Neural progenitor cell (in vitro differentiated cells): ENCODE results near the gene RTP5. TPM values are rescaled to one million over a fixed set of nuclear protein-coding genes. Genes with fewer than 3 reads are reported as not detected.
A peak's percentile ranks its signal among the peaks of the same experiment; 100 is the strongest.

Experiments used
- DNase-seq: peaks from one replicate; pipeline ENCODE4 v3.0.0-alpha.2; 2016; ENCODE audit warnings: low spot score
- H2AFZ ChIP-seq: fragments of 200-600 bp; sonication (generic); replicated peaks from 2 replicates; pipeline ENCODE4 v1.6.1; 2016; ENCODE audit warnings: antibody characterized with exemption
- H3F3A ChIP-seq: fragments of 200-600 bp; sonication (generic); 2 replicates; pipeline ENCODE4 v1.6.1; 2016; ENCODE audit warnings: antibody characterized with exemption, low read depth
- H3K27ac ChIP-seq: fragments of 200-600 bp; sonication (generic); 2 replicates; pipeline ENCODE4 v1.5.1; 2016; ENCODE audit warnings: mild to moderate bottlenecking
- H3K27me3 ChIP-seq: fragments of 200-600 bp; sonication (generic); 2 replicates; pipeline ENCODE4 v1.6.1; 2016; ENCODE audit warnings: mild to moderate bottlenecking, moderate library complexity
- H3K36me3 ChIP-seq: fragments of 200-600 bp; sonication (generic); 2 replicates; pipeline ENCODE4 v1.5.1; 2016
- H3K4me1 ChIP-seq: fragments of 200-600 bp; sonication (generic); 2 replicates; pipeline ENCODE4 v1.6.1; 2016; ENCODE audit warnings: mixed run types
- H3K4me2 ChIP-seq: fragments of 200-600 bp; sonication (generic); 2 replicates; pipeline ENCODE4 v1.6.1; 2016
- H3K4me3 ChIP-seq: fragments of 200-600 bp; sonication (generic); 2 replicates; pipeline ENCODE4 v1.5.1; 2016
- H3K79me2 ChIP-seq: fragments of 200-600 bp; sonication (generic); 2 replicates; pipeline ENCODE4 v1.6.1; 2016; ENCODE audit warnings: low read depth
- H3K9ac ChIP-seq: fragments of 200-600 bp; sonication (generic); 2 replicates; pipeline ENCODE4 v1.6.1; 2016
- H3K9me3 ChIP-seq: fragments of 200-600 bp; sonication (generic); 2 replicates; pipeline ENCODE4 v1.5.1; 2016; ENCODE audit warnings: low read depth
- H4K20me1 ChIP-seq: fragments of 200-600 bp; sonication (generic); 2 replicates; pipeline ENCODE4 v1.6.1; 2016; ENCODE audit warnings: low read depth
- H3K27ac Mint-ChIP-seq: 3 replicates; pipeline ENCODE4 v1.8.0; 2021; ENCODE audit warnings: mixed read lengths
- H3K27me3 Mint-ChIP-seq: 2 replicates; pipeline ENCODE4 v1.8.0; 2022; ENCODE audit warnings: low read depth, mild to moderate bottlenecking, inconsistent platforms, moderate library complexity, mixed read lengths; ENCODE audit not compliant: insufficient read depth
- H3K36me3 Mint-ChIP-seq: 3 replicates; pipeline ENCODE4 v1.8.0; 2021; ENCODE audit warnings: mixed read lengths
- H3K4me1 Mint-ChIP-seq: 3 replicates; pipeline ENCODE4 v1.8.0; 2021; ENCODE audit warnings: mixed read lengths
- H3K4me3 Mint-ChIP-seq: 3 replicates; pipeline ENCODE4 v1.8.0; 2021; ENCODE audit warnings: mild to moderate bottlenecking, moderate library complexity, mixed read lengths
- H3K9me3 Mint-ChIP-seq: 3 replicates; pipeline ENCODE4 v1.8.0; 2020; ENCODE audit warnings: mixed read lengths
- EZH2 ChIP-seq: fragments of 200-600 bp; sonication (generic); IDR thresholded peaks from 2 replicates; pipeline ENCODE4 v1.6.1; 2017; ENCODE audit warnings: antibody characterized with exemption, mild to moderate bottlenecking, moderate library complexity
- EZH2phosphoT487 ChIP-seq: fragments of 200-600 bp; sonication (generic); IDR thresholded peaks from 2 replicates; pipeline ENCODE4 v1.6.1; 2017; ENCODE audit warnings: antibody characterized with exemption
- total RNA-seq: library from RNA; depleted of rRNA; stranded (reverse); fragments of >200 nt; gene quantifications from 2 replicates; pipeline ENCODE4 v1.2.3, GENCODE V29; 2015; ENCODE audit warnings: low replicate concordance
- TF ChIP-seq, protein P1 (sequence below): fragments of 200-600 bp; sonication (generic); IDR thresholded peaks from 2 replicates; pipeline ENCODE4 v1.5.1; 2017; ENCODE audit warnings: antibody characterized with exemption, mild to moderate bottlenecking

Gene RTP5
- total RNA-seq, 1 donor from 2014 or later, result not detected

DNA sequence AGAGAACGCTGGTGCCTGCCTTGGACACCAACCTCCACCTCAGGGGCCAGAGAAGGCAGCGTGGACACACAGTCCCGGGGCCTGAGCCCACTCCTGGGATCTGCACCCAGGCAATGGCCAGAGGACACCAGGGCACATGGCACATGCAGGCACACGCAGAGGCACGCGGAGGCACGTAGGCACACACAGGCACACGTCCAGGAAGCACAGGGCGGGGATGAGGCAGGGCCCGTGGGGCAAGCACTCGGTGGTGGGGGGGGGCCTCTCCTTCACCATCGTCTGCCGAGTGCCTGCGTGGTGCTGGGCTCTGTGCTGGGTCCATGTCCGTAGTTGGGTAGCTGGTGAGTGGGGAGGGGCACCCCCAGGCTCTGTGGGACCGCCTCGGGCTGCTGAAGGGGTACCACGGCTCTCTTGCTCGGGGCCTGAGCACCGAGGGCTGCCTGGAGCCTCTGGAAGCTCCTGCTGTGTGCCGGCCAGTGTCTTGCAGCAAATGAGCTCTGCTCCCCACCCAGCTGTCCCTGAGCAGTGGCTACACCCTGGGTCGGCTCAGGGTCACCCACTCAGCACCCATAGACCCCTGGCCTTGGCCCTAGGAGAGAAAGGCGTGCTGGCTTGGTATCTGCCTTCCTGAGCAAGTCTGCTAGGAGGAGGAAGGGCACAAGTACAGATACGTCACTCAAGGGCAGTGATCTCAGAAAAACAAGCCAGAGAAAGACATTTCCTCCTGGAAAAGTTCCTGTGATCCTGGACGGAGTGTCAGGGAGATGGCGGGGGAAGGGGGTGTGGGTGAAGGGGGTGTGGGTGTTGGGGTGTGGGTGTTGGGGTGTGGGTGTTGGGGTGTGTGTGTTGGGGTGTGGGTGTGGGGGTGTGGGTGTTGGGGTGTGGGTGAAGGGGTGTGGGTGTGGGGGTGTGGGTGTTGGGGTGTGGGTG is 26.4 kb downstream of the RTP5 start:
- peaks cover 6% of the 10 kb centered on the region for H3K4me1 ChIP-seq
- no peaks in the 10 kb centered on the region for H4K20me1 ChIP-seq
- H3K9ac ChIP-seq, result no peak overlapping the region
- no peaks in the 10 kb centered on the region for H3K36me3 ChIP-seq
- H3K27ac ChIP-seq, result no peak overlapping the region
- H3K27ac Mint-ChIP-seq, result peak overlapping the region; percentile 60
- peaks cover 2% of the 10 kb centered on the region for H3K9me3 Mint-ChIP-seq
- H3K9me3 ChIP-seq, result no peaks in the 10 kb centered on the region
- no peak overlapping the region for H3K4me3 Mint-ChIP-seq
- no peaks in the 10 kb centered on the region for H3K36me3 Mint-ChIP-seq
- H3K4me2 ChIP-seq, result no peak overlapping the region
- peaks cover 9% of the 10 kb centered on the region for H3K27me3 Mint-ChIP-seq
- H3K79me2 ChIP-seq, result no peaks in the 10 kb centered on the region
- peaks cover 3% of the 10 kb centered on the region for H3K27me3 ChIP-seq
- DNase-seq, result no peak
- no peak overlapping the region for H2AFZ ChIP-seq
- no peak overlapping the region for H3K4me3 ChIP-seq
- peaks cover 25% of the 10 kb centered on the region for H3K4me1 Mint-ChIP-seq
- H3F3A ChIP-seq, result no peaks in the 10 kb centered on the region
- TF ChIP-seq, protein P1, sequence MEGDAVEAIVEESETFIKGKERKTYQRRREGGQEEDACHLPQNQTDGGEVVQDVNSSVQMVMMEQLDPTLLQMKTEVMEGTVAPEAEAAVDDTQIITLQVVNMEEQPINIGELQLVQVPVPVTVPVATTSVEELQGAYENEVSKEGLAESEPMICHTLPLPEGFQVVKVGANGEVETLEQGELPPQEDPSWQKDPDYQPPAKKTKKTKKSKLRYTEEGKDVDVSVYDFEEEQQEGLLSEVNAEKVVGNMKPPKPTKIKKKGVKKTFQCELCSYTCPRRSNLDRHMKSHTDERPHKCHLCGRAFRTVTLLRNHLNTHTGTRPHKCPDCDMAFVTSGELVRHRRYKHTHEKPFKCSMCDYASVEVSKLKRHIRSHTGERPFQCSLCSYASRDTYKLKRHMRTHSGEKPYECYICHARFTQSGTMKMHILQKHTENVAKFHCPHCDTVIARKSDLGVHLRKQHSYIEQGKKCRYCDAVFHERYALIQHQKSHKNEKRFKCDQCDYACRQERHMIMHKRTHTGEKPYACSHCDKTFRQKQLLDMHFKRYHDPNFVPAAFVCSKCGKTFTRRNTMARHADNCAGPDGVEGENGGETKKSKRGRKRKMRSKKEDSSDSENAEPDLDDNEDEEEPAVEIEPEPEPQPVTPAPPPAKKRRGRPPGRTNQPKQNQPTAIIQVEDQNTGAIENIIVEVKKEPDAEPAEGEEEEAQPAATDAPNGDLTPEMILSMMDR, result no peak
- TF ChIP-seq EZH2phosphoT487 (no peak), EZH2 (no peak)

- no peaks in the 10 kb centered on the region for H3K36me3 Mint-ChIP-seq
- no peak overlapping the region for H3K4me2 ChIP-seq
- no peak for DNase-seq
- peaks cover 7% of the 10 kb centered on the region for H3F3A ChIP-seq
- no peaks in the 10 kb centered on the region for H3K79me2 ChIP-seq
- TF ChIP-seq EZH2phosphoT487 (no peak), EZH2 (no peak)
- TF ChIP-seq, protein P1, result no peak
- H3K36me3 ChIP-seq, result no peaks in the 10 kb centered on the region
- H3K4me3 Mint-ChIP-seq, result no peak overlapping the region
- peaks cover 2% of the 10 kb centered on the region for H3K9me3 Mint-ChIP-seq
- no peak overlapping the region for H3K4me3 ChIP-seq
- peaks cover 14% of the 10 kb centered on the region for H3K27me3 Mint-ChIP-seq
- H3K4me1 ChIP-seq, result peaks cover 14% of the 10 kb centered on the region
- H3K9ac ChIP-seq, result no peak overlapping the region
- H3K27ac Mint-ChIP-seq, result no peak overlapping the region
- no peak overlapping the region for H3K27ac ChIP-seq
- peaks cover 28% of the 10 kb centered on the region for H3K4me1 Mint-ChIP-seq
- peaks cover 11% of the 10 kb centered on the region for H3K27me3 ChIP-seq
- H4K20me1 ChIP-seq, result no peaks in the 10 kb centered on the region
- no peak overlapping the region for H2AFZ ChIP-seq
- H3K9me3 ChIP-seq, result no peaks in the 10 kb centered on the region
These were observed 27.2 kb downstream of the RTP5 start for GRCh38 chr2:241896746-241897201.

DNA sequence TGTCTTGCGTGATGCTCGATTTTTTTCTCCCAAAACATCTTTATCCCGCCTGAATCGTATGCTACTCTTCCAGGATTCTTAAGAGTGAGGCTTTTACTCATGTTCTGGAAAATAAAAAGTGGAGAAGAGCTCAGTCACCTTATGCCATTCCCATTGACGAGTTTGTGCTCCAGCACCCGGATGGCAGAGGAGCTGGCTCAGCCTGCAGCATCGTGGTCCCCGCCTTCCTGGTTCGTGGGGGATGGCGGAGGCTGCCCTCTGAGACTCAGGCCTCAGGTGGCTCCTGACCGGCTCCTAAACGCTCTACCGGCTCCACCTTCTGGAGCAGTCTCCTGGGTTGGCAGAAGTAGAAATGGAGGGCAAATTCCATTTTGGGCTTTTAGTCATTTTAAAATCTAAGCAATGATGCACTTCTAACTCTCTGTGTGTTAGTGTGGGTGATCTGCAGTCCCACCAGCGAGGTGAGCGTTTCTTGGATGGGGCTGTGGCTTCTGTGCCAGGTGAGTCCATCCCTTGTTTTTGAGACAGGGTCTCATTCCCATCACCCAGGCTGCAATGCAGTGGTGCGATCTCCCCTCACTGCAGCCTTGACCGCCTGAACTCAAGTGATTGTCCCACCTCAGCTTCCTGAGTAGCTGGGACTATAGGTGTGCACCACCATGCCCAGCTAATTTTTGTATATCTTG is 27.8 kb downstream of the RTP5 start:
- Mint-ChIP-seq H3K36me3 (no peaks in the 10 kb centered on the region), H3K4me1 (peaks cover 28% of the 10 kb centered on the region), H3K4me3 (no peak overlapping the region), H3K27ac (peak overlapping the region; percentile 53), H3K9me3 (peaks cover 2% of the 10 kb centered on the region), H3K27me3 (peaks cover 17% of the 10 kb centered on the region)
- Histone ChIP-seq H2AFZ (no peak overlapping the region), H3K79me2 (no peaks in the 10 kb centered on the region), H3K27me3 (peaks cover 17% of the 10 kb centered on the region), H3K36me3 (no peaks in the 10 kb centered on the region), H3K9ac (no peak overlapping the region), H3K4me3 (no peak overlapping the region), H3K4me1 (peaks cover 16% of the 10 kb centered on the region), H3K4me2 (no peak overlapping the region), H3K27ac (no peak overlapping the region), H4K20me1 (no peaks in the 10 kb centered on the region), H3F3A (peaks cover 9% of the 10 kb centered on the region), H3K9me3 (no peaks in the 10 kb centered on the region)
- TF ChIP-seq EZH2phosphoT487 (no peak), EZH2 (no peak)
- TF ChIP-seq, protein P1, result no peak
- no peak for DNase-seq
